HEK293 (cell line): ENCODE data around the gene MTF2.

Experiments used
- AEBP2 ChIP-seq: fragments of 450-650 bp; formaldehyde crosslinking; IDR thresholded peaks from 2 replicates; pipeline ENCODE4 v1.5.1; 2016; ENCODE audit warnings: missing biosample characterization, missing genetic modification characterization, borderline replicate concordance
- GLIS1 ChIP-seq: fragments of 450-650 bp; formaldehyde crosslinking; IDR thresholded peaks from 2 replicates; pipeline ENCODE4 v1.5.1; 2016; ENCODE audit warnings: missing biosample characterization, missing genetic modification characterization
- INSM2 ChIP-seq: fragments of 450-650 bp; formaldehyde crosslinking; IDR thresholded peaks from 2 replicates; pipeline ENCODE4 v1.5.1; 2016; ENCODE audit warnings: missing biosample characterization, missing genetic modification characterization
- MEIS1 ChIP-seq: sonication (generic); formaldehyde crosslinking; IDR thresholded peaks from 2 replicates; pipeline ENCODE4 v1.8.1; 2022; ENCODE audit warnings: missing genetic modification reagents, mild to moderate bottlenecking, borderline replicate concordance
- YY2 ChIP-seq: fragments of 450-650 bp; formaldehyde crosslinking; IDR thresholded peaks from 2 replicates; pipeline ENCODE4 v1.5.1; 2016; ENCODE audit warnings: missing biosample characterization, missing genetic modification characterization
- ZBTB10 ChIP-seq: fragments of 450-650 bp; formaldehyde crosslinking; IDR thresholded peaks from 2 replicates; pipeline ENCODE4 v1.5.1; 2016; ENCODE audit warnings: missing biosample characterization, missing genetic modification characterization
- ZBTB17 ChIP-seq: fragments of 450-650 bp; formaldehyde crosslinking; IDR thresholded peaks from 2 replicates; pipeline ENCODE4 v1.5.1; 2016; ENCODE audit warnings: missing biosample characterization, missing genetic modification characterization
- ZBTB48 ChIP-seq: fragments of 450-650 bp; formaldehyde crosslinking; IDR thresholded peaks from 2 replicates; pipeline ENCODE4 v1.5.1; 2016; ENCODE audit warnings: missing biosample characterization, missing genetic modification characterization
- ZEB2 ChIP-seq: fragments of 450-650 bp; formaldehyde crosslinking; IDR thresholded peaks from 2 replicates; pipeline ENCODE4 v1.5.1; 2016; ENCODE audit warnings: missing biosample characterization, missing genetic modification characterization
- ZNF146 ChIP-seq: fragments of 450-650 bp; formaldehyde crosslinking; IDR thresholded peaks from 2 replicates; pipeline ENCODE4 v1.5.1; 2016; ENCODE audit warnings: missing biosample characterization, missing genetic modification characterization
- ZNF184 ChIP-seq: fragments of 450-650 bp; IDR thresholded peaks from 2 replicates; pipeline ENCODE4 v1.5.1; 2018; ENCODE audit warnings: missing biosample characterization, mild to moderate bottlenecking, missing genetic modification characterization
- ZNF366 ChIP-seq: fragments of 450-650 bp; formaldehyde crosslinking; conservative IDR thresholded peaks from 2 replicates; pipeline ENCODE4 v1.5.1; 2016; ENCODE audit warnings: missing biosample characterization, missing genetic modification characterization
- ZNF48 ChIP-seq: fragments of 450-650 bp; formaldehyde crosslinking; IDR thresholded peaks from 2 replicates; pipeline ENCODE4 v1.5.1; 2016; ENCODE audit warnings: missing biosample characterization, missing genetic modification characterization
- ZNF488 ChIP-seq: fragments of 450-650 bp; formaldehyde crosslinking; IDR thresholded peaks from 2 replicates; pipeline ENCODE4 v1.5.1; 2016; ENCODE audit warnings: missing biosample characterization, missing genetic modification characterization
- ZNF558 ChIP-seq: fragments of 450-650 bp; formaldehyde crosslinking; IDR thresholded peaks from 2 replicates; pipeline ENCODE4 v1.5.1; 2016; ENCODE audit warnings: missing biosample characterization, missing genetic modification characterization
- ZNF585B ChIP-seq: fragments of 450-650 bp; formaldehyde crosslinking; IDR thresholded peaks from 2 replicates; pipeline ENCODE4 v1.5.1; 2016; ENCODE audit warnings: missing biosample characterization, missing genetic modification characterization
- ZNF747 ChIP-seq: fragments of 450-650 bp; formaldehyde crosslinking; IDR thresholded peaks from 2 replicates; pipeline ENCODE4 v1.5.1; 2016; ENCODE audit warnings: missing biosample characterization, missing genetic modification characterization
- ZNF768 ChIP-seq: fragments of 450-650 bp; formaldehyde crosslinking; IDR thresholded peaks from 2 replicates; pipeline ENCODE4 v1.5.1; 2018; ENCODE audit warnings: missing biosample characterization, mild to moderate bottlenecking, missing genetic modification characterization
- ZNF791 ChIP-seq: fragments of 450-650 bp; formaldehyde crosslinking; IDR thresholded peaks from 2 replicates; pipeline ENCODE4 v1.5.1; 2016; ENCODE audit warnings: missing biosample characterization, missing genetic modification characterization
- TF ChIP-seq, protein P1 (sequence below): fragments of 450-650 bp; formaldehyde crosslinking; IDR thresholded peaks from 2 replicates; pipeline ENCODE4 v1.5.1; 2016; ENCODE audit warnings: missing biosample characterization, missing genetic modification characterization
- TF ChIP-seq, protein P2 (sequence below): fragments of 450-650 bp; formaldehyde crosslinking; IDR thresholded peaks from 2 replicates; pipeline ENCODE4 v1.5.1; 2017; ENCODE audit warnings: missing biosample characterization, mild to moderate bottlenecking, missing genetic modification characterization, moderate library complexity
- TF ChIP-seq, protein P3 (sequence below): IDR thresholded peaks from 2 replicates; pipeline ENCODE4 v1.6.1; 2011; ENCODE audit warnings: mild to moderate bottlenecking, low read depth, low read length, borderline replicate concordance

The MTF2 gene

GRCh38 chr1:93177991-93178390 lies 98.9 kb downstream of the MTF2 start (continued):
- TF ChIP-seq, protein P1, sequence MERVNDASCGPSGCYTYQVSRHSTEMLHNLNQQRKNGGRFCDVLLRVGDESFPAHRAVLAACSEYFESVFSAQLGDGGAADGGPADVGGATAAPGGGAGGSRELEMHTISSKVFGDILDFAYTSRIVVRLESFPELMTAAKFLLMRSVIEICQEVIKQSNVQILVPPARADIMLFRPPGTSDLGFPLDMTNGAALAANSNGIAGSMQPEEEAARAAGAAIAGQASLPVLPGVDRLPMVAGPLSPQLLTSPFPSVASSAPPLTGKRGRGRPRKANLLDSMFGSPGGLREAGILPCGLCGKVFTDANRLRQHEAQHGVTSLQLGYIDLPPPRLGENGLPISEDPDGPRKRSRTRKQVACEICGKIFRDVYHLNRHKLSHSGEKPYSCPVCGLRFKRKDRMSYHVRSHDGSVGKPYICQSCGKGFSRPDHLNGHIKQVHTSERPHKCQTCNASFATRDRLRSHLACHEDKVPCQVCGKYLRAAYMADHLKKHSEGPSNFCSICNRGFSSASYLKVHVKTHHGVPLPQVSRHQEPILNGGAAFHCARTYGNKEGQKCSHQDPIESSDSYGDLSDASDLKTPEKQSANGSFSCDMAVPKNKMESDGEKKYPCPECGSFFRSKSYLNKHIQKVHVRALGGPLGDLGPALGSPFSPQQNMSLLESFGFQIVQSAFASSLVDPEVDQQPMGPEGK (tag by site-specific recombination) = no peak
- TF ChIP-seq ZNF184 = no peak
- TF ChIP-seq MEIS1 (CRISPR knock-in tag) = no peak
- TF ChIP-seq ZNF48 (tag by site-specific recombination) = no peak
- TF ChIP-seq, protein P2, sequence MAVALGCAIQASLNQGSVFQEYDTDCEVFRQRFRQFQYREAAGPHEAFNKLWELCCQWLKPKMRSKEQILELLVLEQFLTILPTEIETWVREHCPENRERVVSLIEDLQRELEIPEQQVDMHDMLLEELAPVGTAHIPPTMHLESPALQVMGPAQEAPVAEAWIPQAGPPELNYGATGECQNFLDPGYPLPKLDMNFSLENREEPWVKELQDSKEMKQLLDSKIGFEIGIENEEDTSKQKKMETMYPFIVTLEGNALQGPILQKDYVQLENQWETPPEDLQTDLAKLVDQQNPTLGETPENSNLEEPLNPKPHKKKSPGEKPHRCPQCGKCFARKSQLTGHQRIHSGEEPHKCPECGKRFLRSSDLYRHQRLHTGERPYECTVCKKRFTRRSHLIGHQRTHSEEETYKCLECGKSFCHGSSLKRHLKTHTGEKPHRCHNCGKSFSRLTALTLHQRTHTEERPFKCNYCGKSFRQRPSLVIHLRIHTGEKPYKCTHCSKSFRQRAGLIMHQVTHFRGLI (tag by site-specific recombination) = no peak
- no peak for TF ChIP-seq ZNF791
- no peak for TF ChIP-seq GLIS1 (tag by site-specific recombination)
- TF ChIP-seq ZNF366 (tag by site-specific recombination) = 0 out of 2 replicates have a peak, but pooled peaks have one; percentile 21
- TF ChIP-seq YY2 (tag by site-specific recombination) = no peak
- no peak for TF ChIP-seq ZNF585B (tag by site-specific recombination)
- no peak for TF ChIP-seq ZNF488 (tag by site-specific recombination)
- TF ChIP-seq, protein P3, sequence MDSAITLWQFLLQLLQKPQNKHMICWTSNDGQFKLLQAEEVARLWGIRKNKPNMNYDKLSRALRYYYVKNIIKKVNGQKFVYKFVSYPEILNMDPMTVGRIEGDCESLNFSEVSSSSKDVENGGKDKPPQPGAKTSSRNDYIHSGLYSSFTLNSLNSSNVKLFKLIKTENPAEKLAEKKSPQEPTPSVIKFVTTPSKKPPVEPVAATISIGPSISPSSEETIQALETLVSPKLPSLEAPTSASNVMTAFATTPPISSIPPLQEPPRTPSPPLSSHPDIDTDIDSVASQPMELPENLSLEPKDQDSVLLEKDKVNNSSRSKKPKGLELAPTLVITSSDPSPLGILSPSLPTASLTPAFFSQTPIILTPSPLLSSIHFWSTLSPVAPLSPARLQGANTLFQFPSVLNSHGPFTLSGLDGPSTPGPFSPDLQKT = no peak
- TF ChIP-seq ZNF768 (tag by site-specific recombination) = no peak
- TF ChIP-seq ZNF146 (tag by site-specific recombination) = peak; percentile 97
- TF ChIP-seq ZNF747 (tag by site-specific recombination) = no peak
- 0 out of 2 replicates have a peak, but pooled peaks have one; percentile 38 for TF ChIP-seq ZBTB17 (tag by site-specific recombination)
- TF ChIP-seq INSM2 (tag by site-specific recombination) = no peak
- TF ChIP-seq ZBTB48 (tag by site-specific recombination) = no peak
- no peak for TF ChIP-seq ZNF558 (tag by site-specific recombination)
- no peak for TF ChIP-seq ZEB2 (tag by site-specific recombination)
- TF ChIP-seq ZBTB10 (tag by site-specific recombination) = no peak
- no peak for TF ChIP-seq AEBP2 (tag by site-specific recombination)
